ENCODE results near the gene SOX30.

The SOX30 gene

GRCh38 chr5:157613385-157614245 lies 38.6 kb downstream of the SOX30 start:
- TF ChIP-seq CTCF (IDR thresholded peaks at IDR 0.05; ENCODE audit: extremely low read depth, missing control alignments) = no peak
- no peak for DNase-seq (ENCODE audit: low spot score)

GRCh38 chr5:157612581-157612980 lies 39.7 kb downstream of the SOX30 start:
- no peak for DNase-seq (ENCODE audit: low spot score)
- no peak for TF ChIP-seq CTCF (IDR thresholded peaks at IDR 0.05; ENCODE audit: extremely low read depth, missing control alignments)

- TF ChIP-seq CTCF (IDR thresholded peaks at IDR 0.05; ENCODE audit: extremely low read depth, missing control alignments) = no peak
- DNase-seq (ENCODE audit: low spot score) = peak; percentile 32
Measured at GRCh38 chr5:157611571-157612476, 40.4 kb downstream of the SOX30 start.

DNA sequence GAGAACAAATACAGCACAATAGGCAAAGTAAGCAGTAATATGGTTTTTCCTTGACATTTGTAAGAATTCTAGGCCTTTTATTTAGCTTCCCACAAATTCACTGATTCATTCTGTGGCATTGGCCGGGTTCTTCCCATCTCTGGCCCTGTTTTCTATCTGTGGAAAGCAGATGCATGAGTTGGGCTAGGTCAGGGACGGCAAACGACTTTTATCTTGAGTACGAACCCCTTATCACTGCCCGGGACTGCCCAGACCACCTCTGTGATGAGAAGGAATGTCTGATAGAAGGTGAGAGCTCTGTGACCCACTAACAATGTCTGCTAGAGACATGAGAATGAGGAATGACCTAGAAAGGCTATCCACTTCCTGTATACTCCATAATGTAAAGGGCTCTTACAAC lies 41.2 kb downstream of the SOX30 start:
- TF ChIP-seq CTCF (IDR thresholded peaks at IDR 0.05; ENCODE audit: extremely low read depth, missing control alignments) = no peak
- DNase-seq (ENCODE audit: low spot score) = no peak

DNA sequence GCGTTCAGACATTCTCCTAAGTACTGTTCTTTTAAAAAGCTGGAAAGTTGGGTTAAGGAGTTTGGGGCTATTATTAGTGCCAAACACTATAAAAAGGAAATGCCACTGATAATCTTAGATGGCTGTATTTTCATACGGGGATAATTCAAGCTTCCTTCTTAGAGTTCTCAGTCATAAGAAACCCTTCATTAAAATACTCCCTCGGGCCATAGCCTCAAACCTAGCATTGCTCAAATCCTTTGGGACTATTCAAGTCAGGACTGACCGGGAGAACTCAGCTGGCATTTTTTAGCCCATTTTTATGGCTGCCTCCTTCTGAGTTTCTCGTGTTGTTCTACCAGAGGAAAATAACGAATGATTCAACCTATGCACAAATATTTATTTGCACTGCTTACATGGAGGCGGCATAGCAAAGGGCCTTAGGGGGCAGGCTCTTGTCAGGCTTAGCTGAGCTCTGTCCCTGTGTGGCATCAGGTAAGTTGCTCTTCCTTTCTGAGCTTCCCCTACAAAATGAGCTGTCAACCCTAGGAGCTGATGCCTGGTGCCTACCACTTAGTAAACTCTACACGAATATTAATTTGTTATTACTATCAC lies 43.2 kb downstream of the SOX30 start:
- DNase-seq (ENCODE audit: low spot score) = no peak
- no peak for TF ChIP-seq CTCF (IDR thresholded peaks at IDR 0.05; ENCODE audit: extremely low read depth, missing control alignments)

- no peak for TF ChIP-seq CTCF (IDR thresholded peaks at IDR 0.05; ENCODE audit: extremely low read depth, missing control alignments)
- no peak for DNase-seq (ENCODE audit: low spot score)
Measured at GRCh38 chr5:157607371-157608161, 44.7 kb downstream of the SOX30 start.
